MCF 10A (cell line): Measurements from ENCODE around the gene RPRM. TPM values are rescaled to one million over a fixed set of nuclear protein-coding genes. Genes with fewer than 3 reads are reported as not detected.

Source experiments
- BruUV-seq: library from RNA; stranded (reverse); fragments of 400-500 nt; replicated peaks from 2 replicates; lab custom pipeline; 2021; lab: Mats Ljungman, UMichigan
- CTCF ChIA-PET: fragments of 300-600 bp; sonication (Branson Sonifier 250); formaldehyde crosslinking; extraction: SDS; loops from one replicate; lab custom pipeline; 2021; ENCODE audit warnings: antibody characterized with exemption, inconsistent platforms; lab: Yijun Ruan, JAX
- POLR2A ChIA-PET: fragments of 300-600, 350-650 bp; sonication (Branson Sonifier 250); formaldehyde crosslinking; extraction: SDS; loops from one replicate; lab custom pipeline; 2020; ENCODE audit warnings: antibody characterized with exemption, inconsistent platforms; lab: Yijun Ruan, JAX
- DNase-seq: peaks from one replicate; pipeline ENCODE4 v3.0.0-alpha.2; 2018; ENCODE audit not compliant: unreplicated experiment
- H3K27ac Mint-ChIP-seq: one replicate; pipeline ENCODE4 v1.8.0; 2022; ENCODE audit warnings: mild to moderate bottlenecking, low read depth, mixed read lengths; ENCODE audit not compliant: unreplicated experiment
- H3K27me3 Mint-ChIP-seq: one replicate; pipeline ENCODE4 v1.8.0; 2022; ENCODE audit warnings: mixed read lengths; ENCODE audit not compliant: insufficient read depth, unreplicated experiment
- H3K36me3 Mint-ChIP-seq: one replicate; pipeline ENCODE4 v1.8.0; 2022; ENCODE audit warnings: mild to moderate bottlenecking, moderate library complexity, mixed read lengths; ENCODE audit not compliant: insufficient read depth, unreplicated experiment
- H3K4me1 Mint-ChIP-seq: one replicate; pipeline ENCODE4 v1.8.0; 2022; ENCODE audit warnings: mixed read lengths; ENCODE audit not compliant: insufficient read depth, unreplicated experiment
- H3K4me3 Mint-ChIP-seq: one replicate; pipeline ENCODE4 v1.8.0; 2022; ENCODE audit warnings: mild to moderate bottlenecking, moderate library complexity, mixed read lengths; ENCODE audit not compliant: unreplicated experiment
- H3K9me3 Mint-ChIP-seq: one replicate; pipeline ENCODE4 v1.8.0; 2022; ENCODE audit warnings: mixed read lengths; ENCODE audit not compliant: unreplicated experiment
- intact Hi-C: fragments of 100-400 bp; cut with micrococcal nuclease; formaldehyde crosslinking; loops from 2 replicates; pipeline ENCODE4 v1.14.1; 2022
- total RNA-seq: library from RNA; stranded (reverse); gene quantifications from 2 replicates; pipeline ENCODE4 v1.2.3, GENCODE V29; 2022
- TF ChIP-seq, protein P1 (sequence below): fragments of 200-600 bp; IDR thresholded peaks from one replicate; pipeline ENCODE4 v1.8.0; 2022; ENCODE audit warnings: antibody characterized with exemption, mild to moderate bottlenecking; ENCODE audit not compliant: unreplicated experiment

Gene RPRM
- total RNA-seq, 1 experiment from 2014 or later: not detected

DNA sequence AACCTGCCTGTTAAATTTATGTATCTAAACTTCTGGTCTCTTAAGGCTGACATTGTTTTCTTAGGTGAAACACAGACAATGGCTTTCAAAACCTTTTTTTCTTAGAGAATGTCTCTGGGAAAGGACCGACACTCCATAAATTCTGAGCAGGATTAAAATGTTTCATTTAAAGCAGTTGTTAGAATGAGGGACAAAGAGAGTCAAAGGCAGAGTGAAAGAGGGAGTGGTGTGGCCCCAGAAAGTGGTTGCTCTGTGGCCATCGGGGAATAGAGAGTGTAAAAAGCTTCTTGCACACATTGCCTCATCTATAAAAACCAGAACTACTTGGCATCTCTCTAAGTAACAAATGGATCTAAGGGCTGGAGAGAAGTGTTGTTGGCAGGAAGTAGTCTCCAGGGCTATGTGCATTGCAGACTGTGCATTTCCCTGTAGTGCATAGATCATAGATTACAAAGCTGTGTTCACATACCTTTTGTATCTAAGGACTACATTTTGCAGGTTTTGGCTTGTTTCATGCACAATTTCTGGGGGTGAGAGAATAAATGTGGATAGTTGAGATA is 3.6 kb downstream of the RPRM start:
- H3K9me3 Mint-ChIP-seq: no peaks in the 10 kb centered on the region
- intact Hi-C loops: loop anchor here (10.0 kb wide), 1 partner anchor 130 kb away; no protein-coding TSS in a partner anchor
- CTCF ChIA-PET: interaction anchor here (0.6 to 1.1 kb wide), 5 partner anchors 13 to 756 kb away, joined by 3 to 4 read pairs (median 3); no protein-coding TSS in a partner anchor
- H3K27me3 Mint-ChIP-seq: peaks cover 53% of the 10 kb centered on the region
- H3K4me1 Mint-ChIP-seq: peaks cover 7% of the 10 kb centered on the region
- POLR2A ChIA-PET: no interaction called here
- no TSS peak for BruUV-seq
- no peak overlapping the region for H3K27ac Mint-ChIP-seq
- no peak for DNase-seq
- no peak overlapping the region for H3K4me3 Mint-ChIP-seq
- TF ChIP-seq, protein P1, sequence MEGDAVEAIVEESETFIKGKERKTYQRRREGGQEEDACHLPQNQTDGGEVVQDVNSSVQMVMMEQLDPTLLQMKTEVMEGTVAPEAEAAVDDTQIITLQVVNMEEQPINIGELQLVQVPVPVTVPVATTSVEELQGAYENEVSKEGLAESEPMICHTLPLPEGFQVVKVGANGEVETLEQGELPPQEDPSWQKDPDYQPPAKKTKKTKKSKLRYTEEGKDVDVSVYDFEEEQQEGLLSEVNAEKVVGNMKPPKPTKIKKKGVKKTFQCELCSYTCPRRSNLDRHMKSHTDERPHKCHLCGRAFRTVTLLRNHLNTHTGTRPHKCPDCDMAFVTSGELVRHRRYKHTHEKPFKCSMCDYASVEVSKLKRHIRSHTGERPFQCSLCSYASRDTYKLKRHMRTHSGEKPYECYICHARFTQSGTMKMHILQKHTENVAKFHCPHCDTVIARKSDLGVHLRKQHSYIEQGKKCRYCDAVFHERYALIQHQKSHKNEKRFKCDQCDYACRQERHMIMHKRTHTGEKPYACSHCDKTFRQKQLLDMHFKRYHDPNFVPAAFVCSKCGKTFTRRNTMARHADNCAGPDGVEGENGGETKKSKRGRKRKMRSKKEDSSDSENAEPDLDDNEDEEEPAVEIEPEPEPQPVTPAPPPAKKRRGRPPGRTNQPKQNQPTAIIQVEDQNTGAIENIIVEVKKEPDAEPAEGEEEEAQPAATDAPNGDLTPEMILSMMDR: no peak
- no peaks in the 10 kb centered on the region for H3K36me3 Mint-ChIP-seq

DNA sequence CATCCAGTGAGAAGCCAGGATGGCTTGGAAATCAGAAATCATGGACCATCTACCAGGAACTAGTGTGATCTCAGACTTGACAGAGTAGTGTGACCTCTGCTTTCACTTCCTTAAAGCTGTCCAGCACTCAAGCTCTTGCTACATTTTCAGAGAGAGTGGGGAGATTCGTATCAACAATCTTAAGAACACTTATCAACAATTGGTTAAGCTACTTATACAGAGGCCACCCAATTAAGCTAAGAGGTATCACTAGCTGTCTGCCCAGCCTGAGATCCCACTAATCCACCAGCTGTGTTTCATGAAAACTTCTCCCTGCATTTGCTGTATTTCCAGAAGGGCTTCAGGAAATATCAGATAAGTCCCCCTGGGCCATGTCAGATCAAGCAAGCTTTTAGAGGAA is 4.2 kb downstream of the RPRM start:
- Mint-ChIP-seq H3K4me1 (peaks cover 6% of the 10 kb centered on the region), H3K36me3 (no peaks in the 10 kb centered on the region), H3K27me3 (peaks cover 56% of the 10 kb centered on the region), H3K27ac (no peak overlapping the region), H3K4me3 (no peak overlapping the region), H3K9me3 (no peaks in the 10 kb centered on the region)
- DNase-seq: no peak
- intact Hi-C loops: loop anchor here (10.0 kb wide), 1 partner anchor 130 kb away; no protein-coding TSS in a partner anchor
- ChIA-PET POLR2A (no interaction called here), CTCF (interaction anchor here (0.7 to 1.1 kb wide), 5 partner anchors 12 to 733 kb away, joined by 3 to 4 read pairs (median 3); no protein-coding TSS in a partner anchor)
- TF ChIP-seq, protein P1: no peak
- BruUV-seq: no TSS peak

DNA sequence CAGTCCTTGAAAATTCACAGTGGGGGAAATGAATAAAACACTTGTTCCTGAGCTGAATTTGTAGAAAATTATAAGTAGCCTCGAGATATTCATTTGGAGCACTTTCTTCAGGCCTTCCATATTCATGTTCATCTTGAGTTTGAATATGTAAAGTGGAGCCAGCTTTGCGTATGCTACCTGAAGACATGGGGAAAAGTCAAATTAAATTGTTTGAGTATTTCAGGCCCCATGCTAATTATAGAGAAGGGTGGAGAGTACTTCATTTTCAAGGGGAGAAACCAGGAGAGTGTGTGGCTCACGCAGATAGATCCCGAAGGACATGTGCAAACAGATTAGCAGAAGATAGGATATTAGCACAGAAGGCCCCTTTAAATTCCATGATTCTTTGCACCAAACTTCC is 7.7 kb downstream of the RPRM start:
- TF ChIP-seq, protein P1: no peak
- intact Hi-C loops: loop anchor here (10.0 kb wide), 1 partner anchor 126 kb away; no protein-coding TSS in a partner anchor
- ChIA-PET POLR2A (interaction anchor here (1.2 kb wide), 1 partner anchor 724 kb away, joined by 3 read pairs; no protein-coding TSS in a partner anchor), CTCF (interaction anchor here (1.2 to 2.4 kb wide), 2 partner anchors 8 to 28 kb away, joined by 4 to 13 read pairs; partner anchors contain the start of gene RPRM)
- Mint-ChIP-seq H3K4me1 (no peaks in the 10 kb centered on the region), H3K4me3 (no peak overlapping the region), H3K27me3 (peaks cover 56% of the 10 kb centered on the region), H3K36me3 (no peaks in the 10 kb centered on the region), H3K27ac (no peak overlapping the region), H3K9me3 (no peaks in the 10 kb centered on the region)
- BruUV-seq: no TSS peak
- no peak for DNase-seq

DNA sequence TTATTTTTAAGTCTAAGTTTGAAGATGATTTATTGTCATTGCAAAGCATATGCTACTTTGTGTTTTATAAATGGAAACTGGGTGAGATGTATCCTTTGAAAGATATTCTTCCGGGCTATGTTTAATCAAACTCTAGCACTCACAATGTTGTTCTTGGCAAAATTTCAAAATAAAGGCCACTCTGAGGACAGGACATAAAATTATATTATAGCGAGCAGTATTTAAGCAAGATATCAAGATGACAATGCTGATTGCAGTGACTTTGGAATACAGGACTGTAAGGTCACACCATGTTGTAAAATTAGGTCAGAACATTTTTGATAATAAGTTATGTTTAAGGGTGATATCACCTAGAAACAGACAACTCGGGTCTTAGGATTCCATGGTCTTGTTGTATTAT is 14.2 kb downstream of the RPRM start:
- no peak overlapping the region for H3K4me3 Mint-ChIP-seq
- TF ChIP-seq, protein P1: no peak
- POLR2A ChIA-PET: no interaction called here
- no peak overlapping the region for H3K27ac Mint-ChIP-seq
- no peaks in the 10 kb centered on the region for H3K4me1 Mint-ChIP-seq
- CTCF ChIA-PET: no interaction called here
- peaks cover 70% of the 10 kb centered on the region for H3K27me3 Mint-ChIP-seq
- no peak for DNase-seq
- H3K36me3 Mint-ChIP-seq: no peaks in the 10 kb centered on the region
- no peaks in the 10 kb centered on the region for H3K9me3 Mint-ChIP-seq
- intact Hi-C loops: no loop called here
- no TSS peak for BruUV-seq
